IMR-90 (cell line): Measurements from ENCODE around the gene WNT9B. TPM values are rescaled to one million over a fixed set of nuclear protein-coding genes. Genes with fewer than 3 reads are reported as not detected.

ENCODE experiments used
- ATAC-seq: fragments of 200-7000 bp; cut with Tn5 transposase; 2 replicates; pipeline ENCODE4 v1.9.1; 2020; ENCODE audit warnings: low read depth, mild to moderate bottlenecking, moderate library complexity
- BruUV-seq: library from RNA; stranded (reverse); fragments of 400-500 nt; replicated peaks from 2 replicates; lab custom pipeline; 2021; lab: Mats Ljungman, UMichigan
- CTCF ChIA-PET: fragments of 300-600 bp; formaldehyde crosslinking; extraction: SDS; loops from one replicate; lab custom pipeline; 2021; ENCODE audit warnings: antibody characterized with exemption; lab: Yijun Ruan, JAX
- POLR2A ChIA-PET: fragments of 300-600 bp; sonication (Branson Sonifier 250); formaldehyde crosslinking; loops from one replicate; lab custom pipeline; 2022; ENCODE audit warnings: antibody characterized with exemption; ENCODE audit not compliant: unreplicated experiment; lab: Charles Lee
- DNase-seq: peaks from one replicate; pipeline ENCODE4 v3.0.0; 2013
- H2AFZ ChIP-seq: replicated peaks from 2 replicates; pipeline ENCODE3; 2013; ENCODE audit warnings: low read length, mild to moderate bottlenecking; ENCODE audit not compliant: poor library complexity
- H2AK5ac ChIP-seq: 2 replicates; pipeline ENCODE4 v1.6.1; 2013; ENCODE audit warnings: low read depth, low read length, inconsistent platforms
- H2AK9ac ChIP-seq: replicated peaks from 2 replicates; pipeline ENCODE3; 2013; ENCODE audit warnings: mild to moderate bottlenecking, low read depth, low read length, moderate library complexity; ENCODE audit not compliant: poor library complexity
- H2BK120ac ChIP-seq: 2 replicates; pipeline ENCODE4 v1.6.1; 2013; ENCODE audit warnings: low read depth, low read length, inconsistent platforms
- H2BK15ac ChIP-seq: 3 replicates; pipeline ENCODE4 v1.6.1; 2013; ENCODE audit warnings: low read depth, low read length, inconsistent platforms
- H2BK20ac ChIP-seq: 2 replicates; pipeline ENCODE4 v1.6.1; 2013; ENCODE audit warnings: low read depth, mild to moderate bottlenecking, inconsistent platforms, low read length, moderate library complexity
- H2BK5ac ChIP-seq: 2 replicates; pipeline ENCODE4 v1.6.1; 2013; ENCODE audit warnings: mild to moderate bottlenecking, low read depth, low read length, inconsistent platforms; ENCODE audit not compliant: poor library complexity, severe bottlenecking
- H3K14ac ChIP-seq: replicated peaks from 2 replicates; pipeline ENCODE4 v1.6.1; 2013; ENCODE audit warnings: low read depth, low read length, inconsistent platforms
- H3K18ac ChIP-seq: 2 replicates; pipeline ENCODE4 v1.6.1; 2013; ENCODE audit warnings: low read depth, low read length, control low read depth
- H3K23ac ChIP-seq: 2 replicates; pipeline ENCODE4 v1.6.1; 2013; ENCODE audit warnings: low read depth, low read length, inconsistent platforms
- H3K27ac ChIP-seq: 2 replicates; pipeline ENCODE4 v1.5.1; 2013; ENCODE audit warnings: mild to moderate bottlenecking, control low read depth, low read length; ENCODE audit not compliant: insufficient read depth
- H3K27me3 ChIP-seq: 2 replicates; pipeline ENCODE4 v1.6.1; 2013; ENCODE audit warnings: low read length; ENCODE audit not compliant: control insufficient read depth, insufficient read depth
- H3K36me3 ChIP-seq: 2 replicates; pipeline ENCODE4 v1.6.1; 2013; ENCODE audit warnings: low read length, mixed read lengths; ENCODE audit not compliant: control insufficient read depth, insufficient read depth
- H3K4ac ChIP-seq: 2 replicates; pipeline ENCODE4 v1.6.1; 2013; ENCODE audit warnings: low read depth, low read length, inconsistent platforms
- H3K4me1 ChIP-seq: 2 replicates; pipeline ENCODE4 v1.6.1; 2013; ENCODE audit warnings: low read length, mixed read lengths; ENCODE audit not compliant: control insufficient read depth, insufficient read depth
- H3K4me2 ChIP-seq: 2 replicates; pipeline ENCODE4 v1.6.1; 2013; ENCODE audit warnings: low read depth, mild to moderate bottlenecking, control low read depth, low read length, moderate library complexity
- H3K4me3 ChIP-seq: 2 replicates; pipeline ENCODE4 v1.5.1; 2013; ENCODE audit warnings: low read depth, mild to moderate bottlenecking, control low read depth, low read length, moderate library complexity; ENCODE audit not compliant: insufficient read depth
- H3K56ac ChIP-seq: 2 replicates; pipeline ENCODE4 v1.6.1; 2013; ENCODE audit warnings: low read length, inconsistent platforms; ENCODE audit not compliant: insufficient read depth; ENCODE audit errors: extremely low read depth
- H3K79me1 ChIP-seq, 2 experiments: 2 replicates each; pipeline ENCODE4 v1.6.1; 2013; ENCODE audit warnings: low read length in 2 of 2, inconsistent platforms in 1 of 2, low read depth in 1 of 2
- H3K9ac ChIP-seq: 2 replicates; pipeline ENCODE4 v1.6.1; 2013; ENCODE audit warnings: low read depth, low read length, control low read depth
- H3K9me1 ChIP-seq: 2 replicates; pipeline ENCODE4 v1.6.1; 2013; ENCODE audit warnings: low read length, inconsistent platforms; ENCODE audit not compliant: insufficient read depth
- H3K9me3 ChIP-seq: 2 replicates; pipeline ENCODE4 v1.6.1; 2013; ENCODE audit warnings: low read length; ENCODE audit not compliant: control insufficient read depth, insufficient read depth
- H4K20me1 ChIP-seq: 2 replicates; pipeline ENCODE4 v1.6.1; 2013; ENCODE audit warnings: low read length, inconsistent platforms; ENCODE audit not compliant: insufficient read depth
- H4K5ac ChIP-seq: 2 replicates; pipeline ENCODE4 v1.6.1; 2013; ENCODE audit warnings: mild to moderate bottlenecking, low read depth, low read length, control low read depth
- H4K8ac ChIP-seq, 2 experiments: 2 replicates each; pipeline ENCODE4 v1.6.1; 2013; ENCODE audit warnings: low read depth in 2 of 2, low read length in 2 of 2, control low read depth in 1 of 2, inconsistent platforms in 1 of 2
- H4K91ac ChIP-seq: 2 replicates; pipeline ENCODE4 v1.6.1; 2013; ENCODE audit warnings: low read depth, low read length, inconsistent platforms; ENCODE audit not compliant: insufficient read depth
- BHLHE40 ChIP-seq: fragments of 150-350 bp; IDR thresholded peaks from 2 replicates; pipeline ENCODE4 v1.6.1; 2016; ENCODE audit warnings: mild to moderate bottlenecking, low read depth, low read length
- CEBPB ChIP-seq: IDR thresholded peaks from 2 replicates; pipeline ENCODE4 v1.6.1; 2012; ENCODE audit warnings: low read depth, low read length, improper control_type of control experiment
- CHD1 ChIP-seq: IDR thresholded peaks from 2 replicates; pipeline ENCODE4 v1.6.1; 2012; ENCODE audit warnings: low read depth, low read length, improper control_type of control experiment
- CTCF ChIP-seq: conservative IDR thresholded peaks from 2 replicates; pipeline ENCODE4 v1.5.1; 2012; ENCODE audit warnings: mild to moderate bottlenecking, low read depth, low read length, improper control_type of control experiment
- ELK1 ChIP-seq: fragments of 150-350 bp; IDR thresholded peaks from 2 replicates; pipeline ENCODE4 v1.6.1; 2016; ENCODE audit warnings: low read depth, mild to moderate bottlenecking, low read length, moderate library complexity, borderline replicate concordance
- FOS ChIP-seq: fragments of 150-350 bp; IDR thresholded peaks from 2 replicates; pipeline ENCODE4 v1.6.1; 2016; ENCODE audit warnings: low read depth, low read length
- MAFK ChIP-seq: IDR thresholded peaks from 2 replicates; pipeline ENCODE4 v1.6.1; 2012; ENCODE audit warnings: low read depth, low read length, improper control_type of control experiment
- MAZ ChIP-seq: IDR thresholded peaks from 2 replicates; pipeline ENCODE4 v1.6.1; 2012; ENCODE audit warnings: low read depth, mild to moderate bottlenecking, low read length, improper control_type of control experiment, moderate library complexity, borderline replicate concordance
- MXI1 ChIP-seq: IDR thresholded peaks from 2 replicates; pipeline ENCODE4 v1.6.1; 2012; ENCODE audit warnings: low read depth, mild to moderate bottlenecking, low read length, moderate library complexity, borderline replicate concordance
- NFE2L2 ChIP-seq: fragments of 150-350 bp; IDR thresholded peaks from 2 replicates; pipeline ENCODE4 v1.6.1; 2016; ENCODE audit warnings: low read depth, mild to moderate bottlenecking, low read length
- POLR2A ChIP-seq: IDR thresholded peaks from 2 replicates; pipeline ENCODE4 v1.6.1; 2012; ENCODE audit warnings: mild to moderate bottlenecking, low read depth, low read length
- RAD21 ChIP-seq: IDR thresholded peaks from 2 replicates; pipeline ENCODE4 v1.6.1; 2012; ENCODE audit warnings: low read length, improper control_type of control experiment
- RCOR1 ChIP-seq: IDR thresholded peaks from 2 replicates; pipeline ENCODE4 v1.6.1; 2012; ENCODE audit warnings: mild to moderate bottlenecking, low read length, improper control_type of control experiment; ENCODE audit not compliant: insufficient replicate concordance
- RFX5 ChIP-seq: IDR thresholded peaks from 2 replicates; pipeline ENCODE4 v1.8.0; 2012; ENCODE audit warnings: low read depth, mild to moderate bottlenecking, low read length, moderate library complexity
- SMC3 ChIP-seq: fragments of 150-350 bp; IDR thresholded peaks from 2 replicates; pipeline ENCODE4 v1.6.1; 2016; ENCODE audit warnings: low read depth, mild to moderate bottlenecking, antibody characterized with exemption, low read length, moderate library complexity
- USF2 ChIP-seq: fragments of 150-350 bp; IDR thresholded peaks from 2 replicates; pipeline ENCODE4 v1.6.1; 2017; ENCODE audit warnings: mild to moderate bottlenecking, antibody characterized with exemption, low read length, low read depth
- WGBS, 2 experiments: methylation state at CpG; one replicate each; pipeline versions ENCODE4 v1.1.5 to v1.1.7; 2013; ENCODE audit warnings: missing lambda C conversion rate in 2 of 2; ENCODE audit not compliant: insufficient read length in 1 of 2; ENCODE audit errors: extremely low coverage in 2 of 2; 5-methylcytosine and 5-hydroxymethylcytosine counted together
- dilution Hi-C: fragments of 300-500 bp; cut with HindIII; formaldehyde crosslinking; loops from one replicate; pipeline ENCODE4 v1.14.3; 2018; ENCODE audit warnings: low sequenced_read_pairs; ENCODE audit not compliant: unreplicated experiment
- in situ Hi-C: fragments of 300-500 bp; cut with MboI; formaldehyde crosslinking; loops from 3 replicates; pipeline ENCODE4 v1.14.3; 2019; ENCODE audit warnings: low sequenced_read_pairs, inconsistent platforms, mixed read lengths
- intact Hi-C: fragments of 100-400 bp; cut with micrococcal nuclease; formaldehyde crosslinking; loops from 2 replicates; pipeline ENCODE4 v1.10.0; 2022
- polyA plus RNA-seq, 3 experiments: library from polyadenylated mRNA; depleted of rRNA; stranded (reverse); fragments of >200 nt; gene quantifications; 2 replicates each; pipeline ENCODE4 v1.2.3, GENCODE V29; 2012; ENCODE audit warnings: low replicate concordance in 1 of 3
- total RNA-seq: library from RNA; depleted of rRNA; stranded (reverse); fragments of >200 nt; gene quantifications from 2 replicates; pipeline ENCODE4 v1.2.3, GENCODE V29; 2012

Gene WNT9B
- total and polyA plus RNA-seq, 2 of the 4 experiments (the other 2 are of a cell fraction), result not detected

DNA sequence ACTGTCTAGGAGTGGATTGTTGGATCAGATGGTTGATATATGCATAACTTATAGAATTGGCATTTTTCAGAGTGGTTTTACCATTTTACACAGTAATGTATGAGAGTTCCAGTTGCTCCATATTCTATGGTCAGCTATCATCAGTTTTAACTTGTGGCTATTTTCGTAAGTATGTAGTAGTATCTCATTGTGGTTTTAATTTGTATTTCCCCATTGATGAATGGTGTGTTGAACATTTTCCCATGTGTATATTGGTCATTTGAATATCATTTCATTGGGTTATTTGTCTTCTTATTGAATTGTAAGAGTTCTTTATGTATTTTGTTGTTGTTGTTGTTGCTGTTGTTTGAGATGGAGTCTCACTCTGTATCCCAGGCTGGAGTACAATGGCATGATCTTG lies 6.2 kb downstream of the WNT9B start:
- no CpG with 5 or more reads among the region's 1 CpG for WGBS, 2 experiments
- CTCF ChIA-PET, result no interaction called here

More for the DNA sequence above, 6.2 kb downstream of the WNT9B start:
- H2BK20ac ChIP-seq, result no peak overlapping the region
- no peak for DNase-seq
- H3K18ac ChIP-seq, result no peak overlapping the region
- BruUV-seq, result no TSS peak
- no peak overlapping the region for H3K56ac ChIP-seq
- POLR2A ChIA-PET, result no interaction called here
- H3K27ac ChIP-seq, result no peak overlapping the region
- 0 out of 2 replicates have a peak, but pooled peaks cover 3% of the 10 kb centered on the region for H4K20me1 ChIP-seq
- no peaks in the 10 kb centered on the region for H3K79me1 ChIP-seq
- peaks cover 37% of the 10 kb centered on the region for H3K27me3 ChIP-seq
- H3K4me1 ChIP-seq, result no peaks in the 10 kb centered on the region
- no peak overlapping the region for H3K23ac ChIP-seq
- H2BK15ac ChIP-seq, result no peak overlapping the region
- H2BK5ac ChIP-seq, result no peak overlapping the region
- H2AK5ac ChIP-seq, result no peak overlapping the region
- no peak overlapping the region for H3K4ac ChIP-seq
- no peaks in the 10 kb centered on the region for H3K9me1 ChIP-seq
- H3K4me2 ChIP-seq, result no peak overlapping the region
- H3K9me3 ChIP-seq, result no peaks in the 10 kb centered on the region
- ATAC-seq, result no peak
- H3K4me3 ChIP-seq, result no peak overlapping the region
- no peak overlapping the region for H2AFZ ChIP-seq
- TF ChIP-seq MAFK (no peak), RFX5 (no peak), POLR2A (no peak), NFE2L2 (no peak), USF2 (no peak), FOS (no peak), CTCF (no peak), RCOR1 (no peak), ELK1 (no peak), SMC3 (no peak), BHLHE40 (no peak), CEBPB (no peak), CHD1 (no peak), MXI1 (no peak), MAZ (no peak), RAD21 (no peak)
- no peak overlapping the region for H2AK9ac ChIP-seq
- in situ Hi-C loops (loop anchor here (25.0 kb wide), 1 partner anchor 155 kb away; no protein-coding TSS in a partner anchor), dilution Hi-C loops (no loop called here), intact Hi-C loops (loop anchor here (10.0 kb wide), 1 partner anchor 63 kb away; no protein-coding TSS in a partner anchor)
- H2BK120ac ChIP-seq, result no peak overlapping the region
- H4K5ac ChIP-seq, result no peak overlapping the region
- no peak overlapping the region for H4K91ac ChIP-seq
- H4K8ac ChIP-seq, result no peak overlapping the region
- no peak overlapping the region for H3K9ac ChIP-seq
- no peak overlapping the region for H3K14ac ChIP-seq
- H3K36me3 ChIP-seq, result no peaks in the 10 kb centered on the region
